Measurements from ENCODE around the gene CFAP65. TPM values are rescaled to one million over a fixed set of nuclear protein-coding genes. Genes with fewer than 3 reads are reported as not detected.

CFAP65 gene
- total and polyA plus RNA-seq, 9 of the 15 experiments (the other 6 are each of a cell fraction or from before 2014, with no cell fraction given) = not detected

DNA sequence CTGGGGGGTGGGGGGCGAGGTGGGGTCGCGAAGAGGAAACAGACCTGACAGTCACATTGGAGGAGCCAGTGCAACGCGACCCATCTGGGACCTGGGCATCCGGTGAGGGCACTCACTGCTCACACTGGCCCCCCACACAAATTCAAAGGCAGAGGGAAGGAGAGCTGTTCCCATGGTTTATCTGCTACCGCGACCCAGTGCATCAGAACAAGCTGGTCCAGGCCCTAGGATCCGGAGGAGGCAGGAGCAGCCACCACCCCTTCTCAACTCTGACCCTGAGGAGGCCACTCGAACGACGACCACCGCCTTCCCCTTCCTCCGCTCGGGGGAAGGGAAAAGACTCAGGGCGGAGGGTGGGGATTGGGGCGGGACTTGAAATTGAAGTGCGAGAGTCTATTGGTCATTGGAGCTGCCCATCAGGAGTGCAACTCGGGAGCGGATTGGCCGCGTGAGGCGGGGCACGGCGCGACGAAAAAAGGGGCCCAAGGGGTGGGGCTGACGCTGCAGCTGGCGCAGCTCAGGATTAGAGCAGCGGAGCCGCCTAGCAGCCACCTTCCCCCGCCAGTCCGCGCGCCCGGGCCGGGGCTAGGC, 82.1 kb downstream of the CFAP65 start, which contains the start of gene CDK5R2 (continued):
- TF ChIP-seq CXXC5 (CRISPR knock-in tag; IDR thresholded peaks at IDR 0.05) (peak; percentile 35; the same call in 1 of the 2 replicates), CREM (IDR thresholded peaks at IDR 0.05; ENCODE audit: low read depth) (peak; percentile 58), NRF1 (conservative IDR thresholded peaks at IDR 0.05 in 1 of 2, IDR thresholded peaks at IDR 0.05 in 1 of 2) (peak; percentile 74), ATF1 (CRISPR knock-in tag; IDR thresholded peaks at IDR 0.05) (no peak), ATF1 (tag; IDR thresholded peaks at IDR 0.05) (peak; percentile 36; the same call in 1 of the 2 replicates), NR2C2 (CRISPR knock-in tag; IDR thresholded peaks at IDR 0.05) (no peak), NR2C2 (tag; IDR thresholded peaks at IDR 0.05) (no peak), POLR2B (IDR thresholded peaks at IDR 0.05; ENCODE audit: low read depth, partially characterized antibody) (no peak), NFYB (IDR thresholded peaks at IDR 0.05; ENCODE audit: extremely low read depth, insufficient read length) (peak; percentile 27), MBD2 (IDR thresholded peaks at IDR 0.05; ENCODE audit: borderline replicate concordance, low read depth) (peak; percentile 48; the same call in 1 of the 2 replicates)
- TF ChIP-seq, protein P1, sequence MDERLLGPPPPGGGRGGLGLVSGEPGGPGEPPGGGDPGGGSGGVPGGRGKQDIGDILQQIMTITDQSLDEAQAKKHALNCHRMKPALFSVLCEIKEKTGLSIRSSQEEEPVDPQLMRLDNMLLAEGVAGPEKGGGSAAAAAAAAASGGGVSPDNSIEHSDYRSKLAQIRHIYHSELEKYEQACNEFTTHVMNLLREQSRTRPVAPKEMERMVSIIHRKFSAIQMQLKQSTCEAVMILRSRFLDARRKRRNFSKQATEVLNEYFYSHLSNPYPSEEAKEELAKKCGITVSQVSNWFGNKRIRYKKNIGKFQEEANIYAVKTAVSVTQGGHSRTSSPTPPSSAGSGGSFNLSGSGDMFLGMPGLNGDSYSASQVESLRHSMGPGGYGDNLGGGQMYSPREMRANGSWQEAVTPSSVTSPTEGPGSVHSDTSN (CRISPR knock-in tag; IDR thresholded peaks at IDR 0.05; ENCODE audit: low read depth) = peak; percentile 84
- TF ChIP-seq, protein P1 (tag; conservative IDR thresholded peaks at IDR 0.05; ENCODE audit: low read depth) = peak; percentile 94
- TF ChIP-seq, protein P2, sequence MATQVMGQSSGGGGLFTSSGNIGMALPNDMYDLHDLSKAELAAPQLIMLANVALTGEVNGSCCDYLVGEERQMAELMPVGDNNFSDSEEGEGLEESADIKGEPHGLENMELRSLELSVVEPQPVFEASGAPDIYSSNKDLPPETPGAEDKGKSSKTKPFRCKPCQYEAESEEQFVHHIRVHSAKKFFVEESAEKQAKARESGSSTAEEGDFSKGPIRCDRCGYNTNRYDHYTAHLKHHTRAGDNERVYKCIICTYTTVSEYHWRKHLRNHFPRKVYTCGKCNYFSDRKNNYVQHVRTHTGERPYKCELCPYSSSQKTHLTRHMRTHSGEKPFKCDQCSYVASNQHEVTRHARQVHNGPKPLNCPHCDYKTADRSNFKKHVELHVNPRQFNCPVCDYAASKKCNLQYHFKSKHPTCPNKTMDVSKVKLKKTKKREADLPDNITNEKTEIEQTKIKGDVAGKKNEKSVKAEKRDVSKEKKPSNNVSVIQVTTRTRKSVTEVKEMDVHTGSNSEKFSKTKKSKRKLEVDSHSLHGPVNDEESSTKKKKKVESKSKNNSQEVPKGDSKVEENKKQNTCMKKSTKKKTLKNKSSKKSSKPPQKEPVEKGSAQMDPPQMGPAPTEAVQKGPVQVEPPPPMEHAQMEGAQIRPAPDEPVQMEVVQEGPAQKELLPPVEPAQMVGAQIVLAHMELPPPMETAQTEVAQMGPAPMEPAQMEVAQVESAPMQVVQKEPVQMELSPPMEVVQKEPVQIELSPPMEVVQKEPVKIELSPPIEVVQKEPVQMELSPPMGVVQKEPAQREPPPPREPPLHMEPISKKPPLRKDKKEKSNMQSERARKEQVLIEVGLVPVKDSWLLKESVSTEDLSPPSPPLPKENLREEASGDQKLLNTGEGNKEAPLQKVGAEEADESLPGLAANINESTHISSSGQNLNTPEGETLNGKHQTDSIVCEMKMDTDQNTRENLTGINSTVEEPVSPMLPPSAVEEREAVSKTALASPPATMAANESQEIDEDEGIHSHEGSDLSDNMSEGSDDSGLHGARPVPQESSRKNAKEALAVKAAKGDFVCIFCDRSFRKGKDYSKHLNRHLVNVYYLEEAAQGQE (IDR thresholded peaks at IDR 0.05; ENCODE audit: borderline replicate concordance) = 0 out of 2 replicates have a peak, but pooled peaks have one; percentile 23
- TF ChIP-seq, protein P2 (CRISPR knock-in tag; IDR thresholded peaks at IDR 0.05; ENCODE audit: low read depth) = no peak
- TF ChIP-seq, protein P3, sequence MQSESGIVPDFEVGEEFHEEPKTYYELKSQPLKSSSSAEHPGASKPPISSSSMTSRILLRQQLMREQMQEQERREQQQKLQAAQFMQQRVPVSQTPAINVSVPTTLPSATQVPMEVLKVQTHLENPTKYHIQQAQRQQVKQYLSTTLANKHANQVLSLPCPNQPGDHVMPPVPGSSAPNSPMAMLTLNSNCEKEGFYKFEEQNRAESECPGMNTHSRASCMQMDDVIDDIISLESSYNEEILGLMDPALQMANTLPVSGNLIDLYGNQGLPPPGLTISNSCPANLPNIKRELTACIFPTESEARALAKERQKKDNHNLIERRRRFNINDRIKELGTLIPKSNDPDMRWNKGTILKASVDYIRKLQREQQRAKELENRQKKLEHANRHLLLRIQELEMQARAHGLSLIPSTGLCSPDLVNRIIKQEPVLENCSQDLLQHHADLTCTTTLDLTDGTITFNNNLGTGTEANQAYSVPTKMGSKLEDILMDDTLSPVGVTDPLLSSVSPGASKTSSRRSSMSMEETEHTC (IDR thresholded peaks at IDR 0.05) = no peak
- TF ChIP-seq, protein P4, sequence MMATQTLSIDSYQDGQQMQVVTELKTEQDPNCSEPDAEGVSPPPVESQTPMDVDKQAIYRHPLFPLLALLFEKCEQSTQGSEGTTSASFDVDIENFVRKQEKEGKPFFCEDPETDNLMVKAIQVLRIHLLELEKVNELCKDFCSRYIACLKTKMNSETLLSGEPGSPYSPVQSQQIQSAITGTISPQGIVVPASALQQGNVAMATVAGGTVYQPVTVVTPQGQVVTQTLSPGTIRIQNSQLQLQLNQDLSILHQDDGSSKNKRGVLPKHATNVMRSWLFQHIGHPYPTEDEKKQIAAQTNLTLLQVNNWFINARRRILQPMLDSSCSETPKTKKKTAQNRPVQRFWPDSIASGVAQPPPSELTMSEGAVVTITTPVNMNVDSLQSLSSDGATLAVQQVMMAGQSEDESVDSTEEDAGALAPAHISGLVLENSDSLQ (IDR thresholded peaks at IDR 0.05) = peak; percentile 98

Measured in K562 (cell line).